Measurements from ENCODE around the gene C1QL2. TPM values are rescaled to one million over a fixed set of nuclear protein-coding genes. Genes with fewer than 3 reads are reported as not detected.
A peak's percentile ranks its signal among the peaks of the same experiment; 100 is the strongest.

C1QL2 gene
- total RNA-seq, 2 donors from 2014 or later = not detected

DNA sequence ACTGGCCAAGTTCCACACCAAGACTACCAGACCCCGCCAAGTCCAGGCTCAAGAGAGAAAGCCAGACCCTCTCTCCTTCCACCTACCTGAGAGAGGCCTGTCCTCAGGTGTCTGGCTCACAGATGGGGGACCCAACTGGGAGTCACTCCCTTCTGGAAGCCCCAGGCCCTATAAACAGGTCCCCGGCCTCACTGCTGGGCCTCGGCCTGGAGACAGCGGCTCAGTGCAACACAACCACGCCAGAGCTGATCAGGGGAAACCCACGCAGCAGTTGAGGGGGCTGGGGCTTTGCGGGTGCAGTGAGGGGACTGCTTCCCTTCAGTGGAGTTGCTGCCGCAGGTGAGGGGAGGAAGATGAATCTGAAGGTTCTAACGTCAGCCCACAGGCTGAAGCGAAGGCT is 22.8 kb upstream of the C1QL2 start:
- intact Hi-C loops (cut with DNase I) = no loop called here
- peak; percentile 62 for DNase-seq (ENCODE audit: low spot score)

DNA sequence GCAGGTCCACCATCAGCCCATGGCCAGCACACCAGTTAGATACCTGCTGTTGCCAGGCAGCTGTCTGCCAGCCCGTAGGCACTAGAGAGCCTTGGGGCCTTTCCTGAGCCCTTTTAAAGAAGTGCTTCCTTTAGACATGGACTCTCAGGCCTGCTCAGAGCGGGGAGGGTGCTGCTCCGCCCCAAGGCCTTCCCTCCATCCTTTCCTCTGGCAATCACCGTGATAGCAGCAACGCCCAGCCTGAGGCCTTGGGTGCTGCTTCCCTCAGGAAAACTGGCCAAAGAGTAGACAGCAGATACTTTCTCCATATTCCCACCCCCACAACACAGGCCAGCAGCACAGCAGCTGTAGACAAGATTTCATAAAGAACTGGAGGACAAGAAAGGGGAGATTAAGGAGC is 22.3 kb upstream of the C1QL2 start:
- intact Hi-C loops (cut with DNase I) = no loop called here
- DNase-seq (ENCODE audit: low spot score) = peak; percentile 53

DNA sequence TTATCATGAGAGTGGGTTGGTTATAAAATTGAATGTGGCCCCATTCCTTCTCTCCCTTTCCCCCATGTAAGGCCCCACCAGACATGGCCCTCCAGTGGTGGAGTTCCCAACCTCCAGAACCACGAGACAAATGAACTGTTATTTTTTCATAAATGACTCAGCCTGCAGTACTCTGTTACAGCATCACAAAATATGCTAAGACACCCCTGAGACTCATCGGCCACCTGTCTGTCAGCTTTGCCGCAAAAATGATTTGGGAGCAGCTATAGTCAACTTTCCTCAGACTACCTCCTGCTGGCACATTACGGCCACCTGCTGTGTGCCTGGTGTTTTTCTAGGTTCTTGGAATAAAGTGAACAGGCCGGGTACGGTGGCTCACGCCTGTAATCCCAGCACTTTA is 21.4 kb upstream of the C1QL2 start:
- peak; percentile 66 for DNase-seq (ENCODE audit: low spot score)
- intact Hi-C loops (cut with DNase I) = no loop called here

- DNase-seq (ENCODE audit: low spot score) = peak; percentile 42
- intact Hi-C loops (cut with DNase I) = no loop called here
These were observed 20.7 kb upstream of the C1QL2 start for GRCh38 chr2:119179202-119179601.

DNA sequence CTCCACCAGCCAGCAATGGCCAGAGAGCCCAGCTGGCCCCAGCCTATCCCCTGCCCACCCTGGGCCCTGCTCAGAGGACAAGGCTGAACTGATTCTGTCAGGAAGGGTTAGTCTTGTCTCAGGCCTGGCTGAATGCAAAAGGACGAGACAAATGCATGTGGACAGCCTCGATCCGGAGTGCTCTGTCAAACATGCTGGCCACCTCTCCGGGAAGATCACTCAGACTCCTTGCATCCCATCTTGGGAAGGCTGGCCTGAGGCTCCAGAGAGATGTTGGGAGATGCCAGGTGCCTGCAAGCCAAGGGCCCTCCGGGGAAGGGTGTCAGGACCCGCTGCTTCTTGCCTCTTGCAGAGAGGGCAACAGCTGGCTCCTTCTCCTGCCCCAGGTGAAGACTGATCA is 20.2 kb upstream of the C1QL2 start:
- DNase-seq (ENCODE audit: low spot score) = peak; percentile 47
- intact Hi-C loops (cut with DNase I) = no loop called here

- intact Hi-C loops (cut with DNase I) = no loop called here
These were observed 19.3 kb upstream of the C1QL2 start for GRCh38 chr2:119177838-119178190.

GRCh38 chr2:119177171-119177837 is 18.8 kb upstream of the C1QL2 start:
- DNase-seq (ENCODE audit: low spot score) = peak; percentile 43
- intact Hi-C loops (cut with DNase I) = no loop called here

More at GRCh38 chr2:119177838-119178190, 19.3 kb upstream of the C1QL2 start:
- peak; percentile 52 for DNase-seq (ENCODE audit: low spot score)

- DNase-seq (ENCODE audit: low spot score) = peak; percentile 35
- intact Hi-C loops (cut with DNase I) = no loop called here
These were observed 17.0 kb upstream of the C1QL2 start for GRCh38 chr2:119175517-119175916.

DNA sequence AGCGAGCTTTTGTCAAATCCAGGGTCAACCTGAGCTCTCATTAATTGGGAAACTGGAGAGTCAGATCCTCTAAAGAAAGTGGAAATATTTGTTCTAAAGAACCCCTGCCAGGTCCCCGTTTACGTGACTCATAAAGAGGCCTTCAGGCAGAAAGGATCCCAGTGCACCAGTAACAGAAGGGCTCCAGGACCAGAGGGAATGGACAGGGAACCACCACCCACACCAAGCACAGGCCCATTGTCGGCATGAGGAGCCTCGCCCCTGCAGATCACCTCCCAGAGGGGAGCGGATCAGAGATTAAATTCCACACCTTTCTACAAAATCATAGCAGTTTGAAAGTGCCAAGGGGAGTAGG is 16.4 kb upstream of the C1QL2 start:
- intact Hi-C loops (cut with DNase I) = no loop called here
- DNase-seq (ENCODE audit: low spot score) = peak; percentile 18

DNA sequence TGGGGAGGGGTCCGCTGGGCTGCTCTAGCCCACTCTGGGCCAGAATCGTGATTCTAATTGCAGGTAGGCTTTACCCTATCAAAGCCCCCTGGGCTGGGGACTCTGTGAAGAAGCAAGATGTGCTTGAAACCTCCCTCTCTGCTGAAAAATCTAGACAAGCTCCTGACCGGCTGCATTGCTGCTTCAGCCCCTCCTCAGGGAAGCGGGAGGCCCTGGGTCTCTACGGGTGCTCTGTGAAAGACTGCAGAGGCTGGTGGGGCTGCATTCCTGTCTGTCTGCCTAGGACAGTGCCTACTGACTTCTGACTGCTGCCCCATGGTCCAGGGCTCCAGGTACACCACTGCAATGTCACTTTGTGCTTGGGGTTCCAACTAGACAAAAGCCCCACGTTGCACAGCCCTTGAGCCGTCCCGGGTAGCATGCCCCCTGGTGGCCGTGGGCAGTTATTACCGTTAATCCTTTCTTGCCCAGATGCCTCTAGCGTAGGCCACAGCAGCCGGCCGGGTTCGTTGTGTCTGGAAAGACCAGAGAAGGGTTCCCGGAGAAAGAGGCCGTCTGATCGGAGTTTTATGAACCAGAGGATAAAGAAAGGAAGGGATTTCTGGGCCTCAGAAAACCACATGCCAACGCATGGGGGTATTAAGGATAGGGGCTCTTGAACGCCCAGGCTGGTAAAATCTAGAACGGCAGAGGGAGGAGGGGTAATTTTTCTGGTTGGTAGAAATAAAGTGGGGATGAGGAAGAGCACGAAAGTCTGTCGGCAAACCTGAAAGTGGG is 15.9 kb upstream of the C1QL2 start:
- intact Hi-C loops (cut with DNase I) = no loop called here
- peak; percentile 83 for DNase-seq (ENCODE audit: low spot score)

DNA sequence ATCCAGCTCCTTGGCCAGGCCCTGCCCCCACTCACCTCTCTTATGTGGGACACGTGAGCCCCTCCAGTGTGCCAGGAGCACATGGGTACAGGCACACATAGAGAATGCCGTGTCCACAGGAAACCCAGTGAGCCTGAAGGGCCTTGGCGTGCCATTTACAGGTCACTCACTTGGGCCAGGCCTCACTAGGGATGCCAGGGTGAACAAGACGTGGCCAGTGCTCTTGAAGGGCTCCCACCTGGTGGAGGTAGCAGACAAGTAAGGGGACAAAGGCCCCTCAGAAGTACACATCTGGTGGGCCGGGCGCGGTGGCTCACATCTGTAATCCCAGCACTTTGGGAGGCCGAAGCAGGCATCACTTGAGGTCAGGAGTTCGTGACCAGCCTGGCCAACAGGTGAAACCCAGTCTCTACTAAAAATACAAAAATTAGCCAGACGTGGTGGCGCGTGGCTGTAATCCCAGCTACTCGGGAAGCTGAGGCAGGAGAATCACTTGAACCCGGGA is 15.1 kb upstream of the C1QL2 start:
- peak; percentile 60 for DNase-seq (ENCODE audit: low spot score)
- intact Hi-C loops (cut with DNase I) = no loop called here

DNA sequence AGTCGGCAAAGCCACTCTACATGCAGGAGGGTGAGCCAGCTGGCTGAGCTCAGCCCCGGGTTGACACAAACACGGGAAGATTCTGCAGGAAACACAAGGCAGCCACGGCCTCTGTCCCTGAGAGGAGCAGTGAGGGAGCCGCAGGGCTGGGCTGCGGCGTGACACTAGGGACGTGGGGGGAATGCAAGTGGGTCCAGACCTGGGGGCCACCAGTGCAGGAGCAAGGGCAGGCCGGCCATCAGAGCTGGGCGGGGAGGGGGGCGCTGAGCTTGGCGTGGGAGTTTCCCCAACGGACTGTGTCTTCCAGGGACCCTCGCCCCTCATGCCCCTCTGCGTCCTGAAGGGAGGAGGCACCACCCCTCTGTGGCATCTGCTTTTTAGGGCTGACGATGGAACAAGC is 12.0 kb upstream of the C1QL2 start:
- intact Hi-C loops (cut with DNase I) = no loop called here
- DNase-seq (ENCODE audit: low spot score) = peak; percentile 72

- intact Hi-C loops (cut with DNase I) = no loop called here
- DNase-seq (ENCODE audit: low spot score) = no peak
These were observed 11.2 kb upstream of the C1QL2 start for GRCh38 chr2:119169717-119170116.

DNA sequence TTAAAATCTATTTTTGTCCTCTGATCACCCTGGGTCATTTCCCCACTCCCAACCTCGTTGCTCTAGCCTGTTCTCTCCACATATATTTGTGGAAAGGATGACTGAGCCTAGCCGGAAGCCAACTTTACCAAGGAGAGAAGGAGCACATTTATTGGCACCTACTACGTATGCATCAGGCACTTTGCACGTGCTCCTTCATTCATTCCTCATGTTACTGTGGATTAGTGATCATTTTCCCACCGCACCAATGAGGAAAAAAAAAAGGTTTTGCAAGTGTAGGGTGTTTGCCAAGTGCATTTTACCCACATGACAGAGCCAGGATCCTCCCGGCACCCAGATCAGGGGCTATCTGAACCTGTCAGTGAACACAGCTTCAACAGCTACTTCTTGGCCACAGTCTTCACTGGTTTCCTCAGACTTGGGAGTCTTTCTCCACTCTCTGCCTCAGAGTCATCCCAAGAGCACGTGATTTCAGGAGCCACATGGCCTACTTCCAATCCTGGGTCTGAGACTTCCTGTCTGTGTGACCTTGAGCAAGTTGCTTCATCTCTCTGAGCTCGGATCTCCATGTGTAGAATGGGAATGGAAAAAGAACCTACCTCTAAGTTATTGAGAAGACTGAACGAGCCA is 1.9 kb upstream of the C1QL2 start:
- no peak for DNase-seq (ENCODE audit: low spot score)
- intact Hi-C loops (cut with DNase I) = no loop called here

GRCh38 chr2:119157850-119158511 is 570 bp downstream of the C1QL2 start:
- DNase-seq (ENCODE audit: low spot score) = no peak
- intact Hi-C loops (cut with DNase I) = no loop called here

GRCh38 chr2:119156891-119157773 is 1.4 kb downstream of the C1QL2 start:
- intact Hi-C loops (cut with DNase I) = no loop called here
- no peak for DNase-seq (ENCODE audit: low spot score)

DNA sequence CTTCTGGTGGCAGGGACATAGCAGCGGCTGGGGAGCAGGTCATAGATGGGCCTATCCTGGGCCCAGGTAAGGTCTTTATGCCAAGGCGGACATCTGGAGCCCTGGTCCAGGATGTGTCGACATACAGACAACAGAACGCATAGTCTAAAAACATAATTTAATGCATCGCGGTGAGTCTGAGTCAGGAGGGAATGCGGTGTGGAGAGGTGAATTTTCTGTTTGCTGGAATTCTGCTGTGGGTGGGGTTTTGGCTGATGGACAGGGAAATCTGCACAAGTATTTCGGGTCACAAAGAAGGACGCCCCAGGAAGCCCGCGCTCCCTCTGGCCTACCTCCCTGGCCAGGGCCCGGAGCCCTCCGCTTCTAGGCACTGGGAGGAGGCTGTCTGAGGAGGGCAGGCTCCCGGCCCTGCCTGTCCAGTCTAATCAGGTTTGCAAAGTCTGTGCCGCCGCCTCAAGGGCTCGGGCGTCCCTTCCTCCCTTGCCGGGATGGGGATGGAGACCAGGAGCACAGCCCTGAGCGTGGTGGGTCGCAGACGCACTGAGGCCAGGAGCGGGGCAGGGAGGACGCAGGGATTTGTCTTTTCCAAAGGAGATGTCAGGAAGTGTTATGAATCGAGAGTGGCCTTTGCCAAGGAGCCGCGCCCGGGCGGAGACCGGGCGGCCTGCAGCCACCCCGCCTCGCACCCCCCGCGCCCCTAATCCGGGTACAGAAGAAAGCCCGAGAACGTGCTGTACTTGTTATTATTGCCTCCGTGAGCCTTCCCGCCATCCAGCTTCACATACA is 2.3 kb downstream of the C1QL2 start:
- no peak for DNase-seq (ENCODE audit: low spot score)
- intact Hi-C loops (cut with DNase I) = no loop called here

DNA sequence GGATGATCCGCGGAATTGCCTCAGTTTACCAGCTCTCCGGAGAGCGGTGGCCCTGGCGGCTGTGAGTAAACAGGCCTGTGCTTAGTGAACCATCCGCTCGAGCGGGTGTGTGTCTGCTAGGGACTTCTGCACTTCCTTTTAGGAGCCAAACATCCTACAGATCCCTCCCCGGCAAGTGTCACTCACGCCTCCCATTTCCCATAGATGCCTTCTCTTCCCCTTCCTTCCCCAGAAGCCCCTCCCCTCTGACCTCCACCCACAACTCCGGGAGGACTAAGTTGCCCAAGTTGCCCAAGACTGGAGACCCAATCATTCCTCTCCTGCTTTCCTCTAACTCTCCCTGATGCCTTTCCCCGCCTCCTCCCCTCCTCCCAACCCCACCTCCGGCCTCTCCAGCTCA is 2.9 kb downstream of the C1QL2 start:
- no peak for DNase-seq (ENCODE audit: low spot score)
- intact Hi-C loops (cut with DNase I) = no loop called here

All from posterior vena cava (tissue), 2 donors.